GM23338 (cell line): ENCODE data around the gene ATF2. TPM values are rescaled to one million over a fixed set of nuclear protein-coding genes. Genes with fewer than 3 reads are reported as not detected.

Experiments used
- ATAC-seq: fragments of 200-7000 bp; cut with Tn5 transposase; 3 replicates; pipeline ENCODE4 v1.9.1; 2020
- DNase-seq: peaks from one replicate; pipeline ENCODE4 v3.0.0-alpha.2; 2015; ENCODE audit warnings: low spot score
- H2AFZ ChIP-seq: fragments of 200-600 bp; sonication (generic); 2 replicates; pipeline ENCODE4 v1.8.0; 2016; ENCODE audit warnings: antibody characterized with exemption, mild to moderate bottlenecking, moderate library complexity
- H3F3A ChIP-seq: fragments of 200-600 bp; sonication (generic); replicated peaks from 2 replicates; pipeline ENCODE4 v1.8.0; 2017; ENCODE audit warnings: antibody characterized with exemption, mixed run types, low read depth
- H3K27ac ChIP-seq: fragments of 200-600 bp; sonication (generic); 2 replicates; pipeline ENCODE4 v1.6.1; 2016; ENCODE audit warnings: low read depth
- H3K27me3 ChIP-seq: fragments of 200-600 bp; sonication (generic); 2 replicates; pipeline ENCODE4 v1.8.0; 2016; ENCODE audit warnings: mild to moderate bottlenecking, mixed run types, moderate library complexity; ENCODE audit not compliant: insufficient read depth
- H3K36me3 ChIP-seq: fragments of 200-600 bp; sonication (generic); 2 replicates; pipeline ENCODE4 v1.8.0; 2016; ENCODE audit warnings: mild to moderate bottlenecking; ENCODE audit not compliant: insufficient read depth
- H3K4me1 ChIP-seq: fragments of 200-600 bp; sonication (generic); 2 replicates; pipeline ENCODE4 v1.8.0; 2016; ENCODE audit warnings: mild to moderate bottlenecking, moderate library complexity; ENCODE audit not compliant: insufficient read depth
- H3K4me2 ChIP-seq: fragments of 200-600 bp; sonication (generic); 2 replicates; pipeline ENCODE4 v1.7.1; 2017; ENCODE audit warnings: mixed run types
- H3K4me3 ChIP-seq: fragments of 200-600 bp; sonication (generic); 2 replicates; pipeline ENCODE4 v1.6.1; 2016; ENCODE audit warnings: mixed run types
- H3K79me2 ChIP-seq: fragments of 200-600 bp; sonication (generic); replicated peaks from 2 replicates; pipeline ENCODE4 v1.8.0; 2017; ENCODE audit warnings: mild to moderate bottlenecking; ENCODE audit not compliant: insufficient read depth
- H3K9me2 ChIP-seq: fragments of 200-600 bp; sonication (generic); 2 replicates; pipeline ENCODE4 v1.8.0; 2017; ENCODE audit not compliant: insufficient read depth
- H4K20me1 ChIP-seq: fragments of 200-600 bp; sonication (generic); replicated peaks from 2 replicates; pipeline ENCODE4 v1.8.0; 2017; ENCODE audit warnings: mild to moderate bottlenecking; ENCODE audit not compliant: insufficient read depth
- H3K27ac Mint-ChIP-seq: 2 replicates; pipeline ENCODE4 v1.8.0; 2020; ENCODE audit warnings: inconsistent platforms, mild to moderate bottlenecking, moderate library complexity, mixed read lengths
- H3K27me3 Mint-ChIP-seq: 3 replicates; pipeline ENCODE4 v1.8.0; 2022; ENCODE audit warnings: low read depth, mild to moderate bottlenecking, moderate library complexity, mixed read lengths, inconsistent platforms; ENCODE audit not compliant: insufficient read depth, poor library complexity
- H3K36me3 Mint-ChIP-seq: 3 replicates; pipeline ENCODE4 v1.8.0; 2021; ENCODE audit warnings: low read depth, mild to moderate bottlenecking, inconsistent platforms, moderate library complexity, mixed read lengths
- H3K4me1 Mint-ChIP-seq: 3 replicates; pipeline ENCODE4 v1.8.0; 2020; ENCODE audit warnings: mild to moderate bottlenecking, inconsistent platforms, mixed read lengths
- H3K4me3 Mint-ChIP-seq: 3 replicates; pipeline ENCODE4 v1.8.0; 2021; ENCODE audit warnings: moderate library complexity, mild to moderate bottlenecking, inconsistent platforms, mixed read lengths
- H3K9me3 Mint-ChIP-seq: 3 replicates; pipeline ENCODE4 v1.8.0; 2020; ENCODE audit warnings: moderate library complexity, mild to moderate bottlenecking, inconsistent platforms, mixed read lengths
- EZH2 ChIP-seq: fragments of 200-600 bp; sonication (generic); IDR thresholded peaks from one replicate; pipeline ENCODE4 v1.8.0; 2017; ENCODE audit warnings: antibody characterized with exemption, mild to moderate bottlenecking, low read depth; ENCODE audit not compliant: unreplicated experiment
- EZH2phosphoT487 ChIP-seq: fragments of 200-600 bp; sonication (generic); IDR thresholded peaks from one replicate; pipeline ENCODE4 v1.8.1; 2018; ENCODE audit warnings: antibody characterized with exemption; ENCODE audit not compliant: unreplicated experiment
- JUNB ChIP-seq: IDR thresholded peaks from one replicate; pipeline ENCODE4 v1.6.1; 2016; ENCODE audit warnings: antibody characterized with exemption; ENCODE audit not compliant: unreplicated experiment
- NANOG ChIP-seq: IDR thresholded peaks from 2 replicates; pipeline ENCODE4 v1.6.1; 2016; ENCODE audit warnings: antibody characterized with exemption, borderline replicate concordance
- POLR2AphosphoS5 ChIP-seq: IDR thresholded peaks from 2 replicates; pipeline ENCODE4 v1.6.1; 2016; ENCODE audit warnings: antibody characterized with exemption, low read depth
- STAT1 ChIP-seq: IDR thresholded peaks from one replicate; pipeline ENCODE4 v1.6.1; 2016; ENCODE audit warnings: antibody characterized with exemption; ENCODE audit not compliant: unreplicated experiment
- ZNF114 ChIP-seq: fragments of 250-450 bp; sonication (Bioruptor Pico); IDR thresholded peaks from 2 replicates; pipeline ENCODE4 v1.5.0; 2020; ENCODE audit warnings: mild to moderate bottlenecking, moderate library complexity
- ZNF331 ChIP-seq: fragments of 250-450 bp; sonication (Bioruptor Pico); IDR thresholded peaks from 2 replicates; pipeline ENCODE4 v1.5.0; 2020; ENCODE audit warnings: low read depth, mild to moderate bottlenecking, moderate library complexity
- polyA plus RNA-seq: library from polyadenylated mRNA; unstranded; fragments of >200 nt; fragmentation: Nextera tagmentation; extraction: Ambion mirVana; gene quantifications from 2 replicates; pipeline ENCODE4 v1.2.1, GENCODE V29; 2016
- total RNA-seq: library from RNA; depleted of rRNA; stranded (reverse); fragments of >200 nt; shearing (Covaris generic); gene quantifications from 2 replicates; pipeline ENCODE4 v1.2.3, GENCODE V29; 2014
- TF ChIP-seq, protein P1 (sequence below): IDR thresholded peaks from 2 replicates; pipeline ENCODE4 v1.6.1; 2016; ENCODE audit warnings: antibody characterized with exemption
- TF ChIP-seq, protein P2 (sequence below), 2 experiments: fragments of 200-600 bp in 1 of 2; sonication (generic) in 1 of 2; conservative IDR thresholded peaks; 2 replicates each; pipeline versions ENCODE4 v1.5.1 to v1.6.1; 2016 to 2017; ENCODE audit warnings: antibody characterized with exemption in 2 of 2, low read depth in 2 of 2, mild to moderate bottlenecking in 2 of 2, moderate library complexity in 1 of 2
- TF ChIP-seq, protein P3 (sequence below): IDR thresholded peaks from one replicate; pipeline ENCODE4 v1.6.1; 2018; ENCODE audit warnings: antibody characterized with exemption; ENCODE audit not compliant: unreplicated experiment

ATF2 gene
- total and polyA plus RNA-seq, 2 experiments from 2014 or later = 23.6 to 56.2 TPM

DNA sequence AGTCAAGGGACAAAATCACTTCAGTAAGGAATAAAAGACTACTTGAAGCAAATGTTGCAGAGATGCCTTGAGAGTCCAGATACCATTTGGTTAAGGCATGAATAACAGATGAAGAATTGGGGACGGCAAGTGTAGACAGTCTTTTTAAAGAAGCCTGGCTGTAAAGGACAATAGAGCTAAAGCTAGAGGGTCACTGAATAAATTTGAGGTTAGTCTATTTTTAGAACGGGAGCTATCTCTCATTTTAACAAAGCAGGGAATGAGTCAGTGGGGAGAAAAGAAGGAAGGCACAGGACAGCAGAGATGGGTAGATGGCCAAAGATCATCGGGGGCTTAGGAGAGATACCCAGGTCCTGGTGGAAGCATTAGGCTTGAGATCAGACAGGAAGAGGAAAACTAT lies 132.2 kb downstream of the ATF2 start (continued):
- no peak for TF ChIP-seq EZH2phosphoT487
- TF ChIP-seq ZNF331 (CRISPR knock-in tag) = no peak
- no peak for TF ChIP-seq POLR2AphosphoS5
- TF ChIP-seq EZH2 = no peak
- TF ChIP-seq NANOG = no peak
- TF ChIP-seq, protein P1, sequence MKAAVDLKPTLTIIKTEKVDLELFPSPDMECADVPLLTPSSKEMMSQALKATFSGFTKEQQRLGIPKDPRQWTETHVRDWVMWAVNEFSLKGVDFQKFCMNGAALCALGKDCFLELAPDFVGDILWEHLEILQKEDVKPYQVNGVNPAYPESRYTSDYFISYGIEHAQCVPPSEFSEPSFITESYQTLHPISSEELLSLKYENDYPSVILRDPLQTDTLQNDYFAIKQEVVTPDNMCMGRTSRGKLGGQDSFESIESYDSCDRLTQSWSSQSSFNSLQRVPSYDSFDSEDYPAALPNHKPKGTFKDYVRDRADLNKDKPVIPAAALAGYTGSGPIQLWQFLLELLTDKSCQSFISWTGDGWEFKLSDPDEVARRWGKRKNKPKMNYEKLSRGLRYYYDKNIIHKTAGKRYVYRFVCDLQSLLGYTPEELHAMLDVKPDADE = no peak

DNA sequence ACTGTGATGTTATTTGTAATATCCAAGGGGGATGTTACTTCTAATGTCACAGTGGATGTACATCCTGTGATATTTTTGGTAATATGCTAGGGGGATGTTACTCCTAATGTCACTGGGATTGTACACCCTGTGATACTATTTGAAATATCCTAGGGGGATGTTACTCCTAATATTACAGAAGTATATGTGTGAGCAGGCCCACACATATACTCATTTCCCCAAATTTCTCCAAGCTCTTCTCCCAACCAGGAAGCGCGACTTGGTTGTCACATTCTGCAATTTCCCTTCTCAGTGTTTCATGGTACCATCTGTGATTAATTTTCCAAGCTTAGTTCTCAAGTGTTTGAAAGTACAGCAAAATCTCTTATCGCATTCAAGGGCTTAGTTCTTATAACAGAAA lies 133.3 kb downstream of the ATF2 start:
- ATAC-seq = no peak
- H3K9me3 Mint-ChIP-seq = no peaks in the 10 kb centered on the region; the same call in 2 of the 3 replicates
- no peaks in the 10 kb centered on the region for H3K79me2 ChIP-seq
- peaks cover 6% of the 10 kb centered on the region for H3K9me2 ChIP-seq
- H3K27ac Mint-ChIP-seq = no peak overlapping the region
- peaks cover 2% of the 10 kb centered on the region for H3K27me3 Mint-ChIP-seq
- no peaks in the 10 kb centered on the region for H3K36me3 ChIP-seq
- H4K20me1 ChIP-seq = no peaks in the 10 kb centered on the region; the same call in 1 of the 2 replicates
- no peaks in the 10 kb centered on the region for H3K36me3 Mint-ChIP-seq
- no peak overlapping the region for H3K4me3 ChIP-seq
- no peaks in the 10 kb centered on the region for H3F3A ChIP-seq
- no peak overlapping the region for H2AFZ ChIP-seq
- H3K4me3 Mint-ChIP-seq = no peak overlapping the region
- no peak overlapping the region for H3K27ac ChIP-seq
- DNase-seq = no peak
- no peaks in the 10 kb centered on the region for H3K27me3 ChIP-seq
- peaks cover 18% of the 10 kb centered on the region for H3K4me1 Mint-ChIP-seq
- H3K4me2 ChIP-seq = no peak overlapping the region
- no peaks in the 10 kb centered on the region; the same call in 1 of the 2 replicates for H3K4me1 ChIP-seq
- TF ChIP-seq, protein P2, sequence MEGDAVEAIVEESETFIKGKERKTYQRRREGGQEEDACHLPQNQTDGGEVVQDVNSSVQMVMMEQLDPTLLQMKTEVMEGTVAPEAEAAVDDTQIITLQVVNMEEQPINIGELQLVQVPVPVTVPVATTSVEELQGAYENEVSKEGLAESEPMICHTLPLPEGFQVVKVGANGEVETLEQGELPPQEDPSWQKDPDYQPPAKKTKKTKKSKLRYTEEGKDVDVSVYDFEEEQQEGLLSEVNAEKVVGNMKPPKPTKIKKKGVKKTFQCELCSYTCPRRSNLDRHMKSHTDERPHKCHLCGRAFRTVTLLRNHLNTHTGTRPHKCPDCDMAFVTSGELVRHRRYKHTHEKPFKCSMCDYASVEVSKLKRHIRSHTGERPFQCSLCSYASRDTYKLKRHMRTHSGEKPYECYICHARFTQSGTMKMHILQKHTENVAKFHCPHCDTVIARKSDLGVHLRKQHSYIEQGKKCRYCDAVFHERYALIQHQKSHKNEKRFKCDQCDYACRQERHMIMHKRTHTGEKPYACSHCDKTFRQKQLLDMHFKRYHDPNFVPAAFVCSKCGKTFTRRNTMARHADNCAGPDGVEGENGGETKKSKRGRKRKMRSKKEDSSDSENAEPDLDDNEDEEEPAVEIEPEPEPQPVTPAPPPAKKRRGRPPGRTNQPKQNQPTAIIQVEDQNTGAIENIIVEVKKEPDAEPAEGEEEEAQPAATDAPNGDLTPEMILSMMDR (conservative IDR thresholded peaks at IDR 0.05; ENCODE audit: low read depth in 2 of 2) = no peak
- no peak for TF ChIP-seq EZH2phosphoT487
- TF ChIP-seq, protein P1 = no peak
- no peak for TF ChIP-seq NANOG
- TF ChIP-seq, protein P3, sequence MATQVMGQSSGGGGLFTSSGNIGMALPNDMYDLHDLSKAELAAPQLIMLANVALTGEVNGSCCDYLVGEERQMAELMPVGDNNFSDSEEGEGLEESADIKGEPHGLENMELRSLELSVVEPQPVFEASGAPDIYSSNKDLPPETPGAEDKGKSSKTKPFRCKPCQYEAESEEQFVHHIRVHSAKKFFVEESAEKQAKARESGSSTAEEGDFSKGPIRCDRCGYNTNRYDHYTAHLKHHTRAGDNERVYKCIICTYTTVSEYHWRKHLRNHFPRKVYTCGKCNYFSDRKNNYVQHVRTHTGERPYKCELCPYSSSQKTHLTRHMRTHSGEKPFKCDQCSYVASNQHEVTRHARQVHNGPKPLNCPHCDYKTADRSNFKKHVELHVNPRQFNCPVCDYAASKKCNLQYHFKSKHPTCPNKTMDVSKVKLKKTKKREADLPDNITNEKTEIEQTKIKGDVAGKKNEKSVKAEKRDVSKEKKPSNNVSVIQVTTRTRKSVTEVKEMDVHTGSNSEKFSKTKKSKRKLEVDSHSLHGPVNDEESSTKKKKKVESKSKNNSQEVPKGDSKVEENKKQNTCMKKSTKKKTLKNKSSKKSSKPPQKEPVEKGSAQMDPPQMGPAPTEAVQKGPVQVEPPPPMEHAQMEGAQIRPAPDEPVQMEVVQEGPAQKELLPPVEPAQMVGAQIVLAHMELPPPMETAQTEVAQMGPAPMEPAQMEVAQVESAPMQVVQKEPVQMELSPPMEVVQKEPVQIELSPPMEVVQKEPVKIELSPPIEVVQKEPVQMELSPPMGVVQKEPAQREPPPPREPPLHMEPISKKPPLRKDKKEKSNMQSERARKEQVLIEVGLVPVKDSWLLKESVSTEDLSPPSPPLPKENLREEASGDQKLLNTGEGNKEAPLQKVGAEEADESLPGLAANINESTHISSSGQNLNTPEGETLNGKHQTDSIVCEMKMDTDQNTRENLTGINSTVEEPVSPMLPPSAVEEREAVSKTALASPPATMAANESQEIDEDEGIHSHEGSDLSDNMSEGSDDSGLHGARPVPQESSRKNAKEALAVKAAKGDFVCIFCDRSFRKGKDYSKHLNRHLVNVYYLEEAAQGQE = no peak
- no peak for TF ChIP-seq STAT1
- TF ChIP-seq POLR2AphosphoS5 = no peak
- TF ChIP-seq JUNB = no peak
- TF ChIP-seq EZH2 = no peak
- TF ChIP-seq ZNF114 (CRISPR knock-in tag) = no peak
